ENCODE results near the gene RMI2. TPM values are rescaled to one million over a fixed set of nuclear protein-coding genes. Genes with fewer than 3 reads are reported as not detected.
A peak's percentile ranks its signal among the peaks of the same experiment; 100 is the strongest.

RMI2 gene
- total and polyA plus RNA-seq, 9 donors: 5.7 to 12.5 (median 9.2) TPM

DNA sequence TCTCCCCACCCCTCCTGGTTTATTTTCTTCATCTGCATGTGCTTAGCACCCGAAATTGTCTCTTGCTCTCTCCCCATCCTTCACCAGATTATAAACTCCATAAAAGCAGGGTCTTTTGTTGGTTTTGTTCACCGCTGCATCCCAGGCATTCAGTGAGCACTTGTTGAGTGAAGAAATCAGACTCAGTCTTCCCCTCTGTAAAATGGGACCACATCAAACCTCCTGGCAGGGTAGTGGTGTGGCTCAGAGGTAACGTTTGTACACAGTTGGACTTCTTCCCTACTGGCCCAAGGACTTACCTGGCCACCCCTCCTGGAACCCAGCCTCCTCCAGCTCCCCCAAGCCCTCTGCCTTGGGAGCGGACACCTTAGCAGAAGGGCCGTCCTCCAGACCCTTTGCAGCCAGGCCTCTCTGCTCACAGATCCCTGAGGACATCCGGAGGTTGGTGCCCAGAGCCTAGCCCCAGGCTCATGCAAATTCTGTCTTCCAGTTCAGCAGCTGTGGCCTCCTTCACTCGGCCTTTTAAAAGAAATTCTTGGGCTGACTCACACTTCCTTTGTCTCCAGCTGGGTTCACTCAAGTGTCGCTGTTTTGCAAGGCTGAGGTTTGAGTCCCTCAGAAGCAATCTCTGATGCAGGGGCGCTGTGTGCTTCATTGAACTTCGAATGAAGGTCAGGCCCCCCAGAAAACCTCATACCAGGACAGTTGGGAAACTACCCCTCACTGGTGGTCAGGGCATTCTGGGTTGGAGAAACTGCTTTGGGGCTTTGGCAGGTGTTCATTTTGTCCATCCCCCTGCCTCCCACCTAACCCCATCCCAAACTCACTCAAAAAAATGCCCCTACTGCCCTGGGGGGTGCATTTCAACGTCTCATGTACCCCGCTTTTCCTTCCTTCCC is 16.8 kb upstream of the RMI2 start:
- H3K27ac ChIP-seq (ENCODE audit: low read length): peak overlapping the region; percentile 35
- peaks cover 16% of the 10 kb centered on the region for H3K4me1 ChIP-seq (ENCODE audit: control insufficient read depth, insufficient read depth, low read length)
- H3K36me3 ChIP-seq (ENCODE audit: control insufficient read depth, insufficient read depth, low read length): no peaks in the 10 kb centered on the region
- no peaks in the 10 kb centered on the region for H3K27me3 ChIP-seq (ENCODE audit: control insufficient read depth, insufficient read depth, low read length)
- H3K9me3 ChIP-seq (replicated peaks; ENCODE audit: control insufficient read depth, low read depth, low read length): no peaks in the 10 kb centered on the region
- H3K4me3 ChIP-seq (ENCODE audit: low read length): no peak overlapping the region
- 11% methylated on average over 6 of the region's 12 CpGs for WGBS (ENCODE audit: insufficient coverage)
- DNase-seq: peak; percentile 92

DNA sequence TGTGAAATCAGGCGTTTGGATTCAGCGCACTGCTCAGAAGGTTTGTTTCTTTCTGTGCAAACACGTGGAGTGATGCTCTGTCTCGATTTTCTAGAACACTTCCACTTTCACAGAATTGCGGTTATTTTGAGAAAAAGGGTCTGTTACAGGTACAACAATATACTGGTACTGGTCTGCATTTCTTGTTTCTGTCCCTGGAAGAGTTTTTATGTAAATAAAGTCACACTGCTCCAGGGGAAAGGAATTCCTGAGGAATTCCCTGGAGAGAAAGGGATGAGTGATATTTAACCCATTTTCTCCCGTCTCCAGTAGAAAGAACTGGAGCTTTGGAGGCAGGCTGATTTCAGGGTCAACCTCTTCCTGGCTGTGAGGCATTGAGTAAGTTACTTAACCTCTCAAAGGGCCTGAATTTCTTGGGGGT is 16.2 kb upstream of the RMI2 start:
- Histone ChIP-seq H3K9me3 (replicated peaks; ENCODE audit: control insufficient read depth, low read depth, low read length) (no peaks in the 10 kb centered on the region), H3K36me3 (ENCODE audit: control insufficient read depth, insufficient read depth, low read length) (no peaks in the 10 kb centered on the region), H3K27me3 (ENCODE audit: control insufficient read depth, insufficient read depth, low read length) (no peaks in the 10 kb centered on the region), H3K4me3 (ENCODE audit: low read length) (no peak overlapping the region), H3K4me1 (ENCODE audit: control insufficient read depth, insufficient read depth, low read length) (peaks cover 16% of the 10 kb centered on the region), H3K27ac (ENCODE audit: low read length) (no peak overlapping the region)
- no peak for DNase-seq
- WGBS (ENCODE audit: insufficient coverage): no CpG with 5 or more reads among the region's 6 CpGs

GRCh38 chr16:11329891-11330290 is 15.4 kb upstream of the RMI2 start:
- no CpG with 5 or more reads among the region's 3 CpGs for WGBS (ENCODE audit: insufficient coverage)
- Histone ChIP-seq H3K27me3 (ENCODE audit: control insufficient read depth, insufficient read depth, low read length) (no peaks in the 10 kb centered on the region), H3K9me3 (replicated peaks; ENCODE audit: control insufficient read depth, low read depth, low read length) (no peaks in the 10 kb centered on the region), H3K4me3 (ENCODE audit: low read length) (no peak overlapping the region), H3K36me3 (ENCODE audit: control insufficient read depth, insufficient read depth, low read length) (no peaks in the 10 kb centered on the region), H3K27ac (ENCODE audit: low read length) (no peak overlapping the region), H3K4me1 (ENCODE audit: control insufficient read depth, insufficient read depth, low read length) (peaks cover 16% of the 10 kb centered on the region)
- DNase-seq: no peak

GRCh38 chr16:11330526-11331237 is 14.6 kb upstream of the RMI2 start:
- H3K27ac ChIP-seq (ENCODE audit: low read length): no peak overlapping the region
- 78% methylated on average over 1 of the region's 5 CpGs for WGBS (ENCODE audit: insufficient coverage)
- no peaks in the 10 kb centered on the region for H3K36me3 ChIP-seq (ENCODE audit: control insufficient read depth, insufficient read depth, low read length)
- no peak overlapping the region for H3K4me3 ChIP-seq (ENCODE audit: low read length)
- H3K9me3 ChIP-seq (replicated peaks; ENCODE audit: control insufficient read depth, low read depth, low read length): no peaks in the 10 kb centered on the region
- no peak for DNase-seq
- H3K4me1 ChIP-seq (ENCODE audit: control insufficient read depth, insufficient read depth, low read length): peaks cover 14% of the 10 kb centered on the region
- H3K27me3 ChIP-seq (ENCODE audit: control insufficient read depth, insufficient read depth, low read length): no peaks in the 10 kb centered on the region

- no peaks in the 10 kb centered on the region for H3K36me3 ChIP-seq (ENCODE audit: control insufficient read depth, insufficient read depth, low read length)
- peaks cover 12% of the 10 kb centered on the region for H3K4me1 ChIP-seq (ENCODE audit: control insufficient read depth, insufficient read depth, low read length)
- H3K9me3 ChIP-seq (replicated peaks; ENCODE audit: control insufficient read depth, low read depth, low read length): no peaks in the 10 kb centered on the region
- no peak overlapping the region for H3K27ac ChIP-seq (ENCODE audit: low read length)
- no peak overlapping the region for H3K4me3 ChIP-seq (ENCODE audit: low read length)
- WGBS (ENCODE audit: insufficient coverage): no CpG with 5 or more reads among the region's 2 CpGs
- no peaks in the 10 kb centered on the region for H3K27me3 ChIP-seq (ENCODE audit: control insufficient read depth, insufficient read depth, low read length)
- DNase-seq: no peak
Observed at GRCh38 chr16:11331967-11332366, 13.3 kb upstream of the RMI2 start.

DNA sequence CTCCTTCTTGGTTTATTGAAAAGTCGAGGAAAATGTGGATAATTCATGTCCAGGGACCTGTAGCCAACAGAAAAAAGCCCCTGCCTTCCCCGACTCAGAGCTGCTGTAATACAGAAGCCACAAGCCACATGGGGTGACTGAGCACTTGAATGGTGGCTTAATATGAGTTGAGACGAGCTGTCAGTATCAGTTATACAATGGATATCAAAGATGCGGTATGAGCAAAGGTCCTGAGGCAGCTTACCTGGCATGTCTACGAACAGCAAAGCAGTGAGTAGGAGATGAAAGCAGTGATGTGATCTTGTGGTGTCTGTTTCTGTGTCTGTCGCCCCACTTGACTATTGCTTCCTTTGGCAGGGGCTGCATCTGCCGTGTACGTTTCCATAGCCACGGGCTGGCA is 12.2 kb upstream of the RMI2 start:
- no peaks in the 10 kb centered on the region for H3K27me3 ChIP-seq (ENCODE audit: control insufficient read depth, insufficient read depth, low read length)
- H3K27ac ChIP-seq (ENCODE audit: low read length): no peak overlapping the region
- DNase-seq: no peak
- peaks cover 9% of the 10 kb centered on the region for H3K4me1 ChIP-seq (ENCODE audit: control insufficient read depth, insufficient read depth, low read length)
- H3K9me3 ChIP-seq (replicated peaks; ENCODE audit: control insufficient read depth, low read depth, low read length): no peaks in the 10 kb centered on the region
- 67% methylated on average over 7 of the region's 9 CpGs for WGBS (ENCODE audit: insufficient coverage)
- no peak overlapping the region for H3K4me3 ChIP-seq (ENCODE audit: low read length)
- H3K36me3 ChIP-seq (ENCODE audit: control insufficient read depth, insufficient read depth, low read length): no peaks in the 10 kb centered on the region

GRCh38 chr16:11333702-11334101 is 11.6 kb upstream of the RMI2 start:
- 36% methylated on average over 7 of the region's 8 CpGs for WGBS (ENCODE audit: insufficient coverage)
- no peak for DNase-seq
- H3K27me3 ChIP-seq (ENCODE audit: control insufficient read depth, insufficient read depth, low read length): no peaks in the 10 kb centered on the region

GRCh38 chr16:11334831-11335404 is 10.3 kb upstream of the RMI2 start:
- Histone ChIP-seq H3K36me3 (ENCODE audit: control insufficient read depth, insufficient read depth, low read length) (no peaks in the 10 kb centered on the region), H3K4me3 (ENCODE audit: low read length) (no peak overlapping the region), H3K27me3 (ENCODE audit: control insufficient read depth, insufficient read depth, low read length) (no peaks in the 10 kb centered on the region), H3K4me1 (ENCODE audit: control insufficient read depth, insufficient read depth, low read length) (no peaks in the 10 kb centered on the region), H3K27ac (ENCODE audit: low read length) (no peak overlapping the region), H3K9me3 (replicated peaks; ENCODE audit: control insufficient read depth, low read depth, low read length) (no peaks in the 10 kb centered on the region)
- no peak for DNase-seq
- WGBS (ENCODE audit: insufficient coverage): 86% methylated on average over 3 of the region's 6 CpGs

More at GRCh38 chr16:11333702-11334101, 11.6 kb upstream of the RMI2 start:
- no peak overlapping the region for H3K27ac ChIP-seq (ENCODE audit: low read length)
- H3K9me3 ChIP-seq (replicated peaks; ENCODE audit: control insufficient read depth, low read depth, low read length): no peaks in the 10 kb centered on the region
- no peak overlapping the region for H3K4me3 ChIP-seq (ENCODE audit: low read length)
- no peaks in the 10 kb centered on the region for H3K36me3 ChIP-seq (ENCODE audit: control insufficient read depth, insufficient read depth, low read length)
- H3K4me1 ChIP-seq (ENCODE audit: control insufficient read depth, insufficient read depth, low read length): peaks cover 2% of the 10 kb centered on the region

DNA sequence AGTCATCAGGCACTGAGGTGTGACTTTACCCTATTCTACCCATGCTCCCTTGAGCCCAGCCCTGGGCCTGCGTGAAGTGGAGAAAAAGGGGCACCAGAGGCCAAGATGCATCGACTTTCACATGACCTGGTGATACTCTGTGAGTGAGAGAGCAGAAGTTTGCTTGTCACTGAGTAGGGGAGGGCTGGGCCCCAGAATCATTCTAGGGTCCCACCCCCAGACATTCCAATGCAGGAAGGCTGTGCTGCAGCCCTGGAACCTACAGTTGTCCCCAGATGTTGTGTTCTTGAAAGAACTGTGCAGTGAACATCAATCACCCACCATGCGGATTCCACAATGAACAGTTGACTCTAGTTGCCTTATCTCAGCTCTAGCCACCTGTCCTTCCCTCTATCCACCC is 6.2 kb upstream of the RMI2 start:
- DNase-seq: no peak
- no peak overlapping the region for H3K4me3 ChIP-seq (ENCODE audit: low read length)
- H3K4me1 ChIP-seq (ENCODE audit: control insufficient read depth, insufficient read depth, low read length): no peaks in the 10 kb centered on the region
- no peaks in the 10 kb centered on the region for H3K27me3 ChIP-seq (ENCODE audit: control insufficient read depth, insufficient read depth, low read length)
- WGBS (ENCODE audit: insufficient coverage): no CpG with 5 or more reads among the region's 3 CpGs
- no peak overlapping the region for H3K27ac ChIP-seq (ENCODE audit: low read length)
- H3K9me3 ChIP-seq (replicated peaks; ENCODE audit: control insufficient read depth, low read depth, low read length): no peaks in the 10 kb centered on the region
- H3K36me3 ChIP-seq (ENCODE audit: control insufficient read depth, insufficient read depth, low read length): no peaks in the 10 kb centered on the region

- Histone ChIP-seq H3K4me1 (ENCODE audit: control insufficient read depth, insufficient read depth, low read length) (peaks cover 2% of the 10 kb centered on the region), H3K36me3 (ENCODE audit: control insufficient read depth, insufficient read depth, low read length) (no peaks in the 10 kb centered on the region), H3K4me3 (ENCODE audit: low read length) (no peak overlapping the region), H3K9me3 (replicated peaks; ENCODE audit: control insufficient read depth, low read depth, low read length) (no peaks in the 10 kb centered on the region), H3K27ac (ENCODE audit: low read length) (no peak overlapping the region), H3K27me3 (ENCODE audit: control insufficient read depth, insufficient read depth, low read length) (no peaks in the 10 kb centered on the region)
- DNase-seq: no peak
- WGBS (ENCODE audit: insufficient coverage): 25% methylated on average over 1 of the region's 4 CpGs
Observed at GRCh38 chr16:11340710-11341109, 4.5 kb upstream of the RMI2 start.
